Measurements from ENCODE around the gene CDC34.

CDC34 gene

GRCh38 chr19:588741-589692 lies 57.5 kb downstream of the CDC34 start:
- DNase-seq (ENCODE audit: low read depth in 2 of 2): no peak

DNA sequence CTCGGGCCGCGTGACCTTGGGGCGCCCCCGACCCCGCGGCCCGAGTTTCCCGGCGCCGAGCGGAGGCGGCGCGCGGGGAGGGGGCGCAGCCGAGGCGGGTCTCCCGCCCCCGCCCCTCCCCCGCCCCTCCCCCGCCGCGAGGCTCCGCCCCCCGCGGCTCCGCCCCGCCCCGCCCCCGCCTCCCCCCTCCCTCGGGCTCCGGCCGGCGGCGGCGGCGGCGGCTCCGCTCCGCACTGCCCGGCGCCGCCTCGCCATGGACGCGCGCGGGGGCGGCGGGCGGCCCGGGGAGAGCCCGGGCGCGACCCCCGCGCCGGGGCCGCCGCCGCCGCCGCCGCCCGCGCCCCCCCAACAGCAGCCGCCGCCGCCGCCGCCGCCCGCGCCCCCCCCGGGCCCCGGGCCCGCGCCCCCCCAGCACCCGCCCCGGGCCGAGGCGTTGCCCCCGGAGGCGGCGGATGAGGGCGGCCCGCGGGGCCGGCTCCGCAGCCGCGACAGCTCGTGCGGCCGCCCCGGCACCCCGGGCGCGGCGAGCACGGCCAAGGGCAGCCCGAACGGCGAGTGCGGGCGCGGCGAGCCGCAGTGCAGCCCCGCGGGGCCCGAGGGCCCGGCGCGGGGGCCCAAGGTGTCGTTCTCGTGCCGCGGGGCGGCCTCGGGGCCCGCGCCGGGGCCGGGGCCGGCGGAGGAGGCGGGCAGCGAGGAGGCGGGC lies 58.3 kb downstream of the CDC34 start, which contains the start of gene HCN2:
Gene HCN2, plus strand, starts transcription at position 189 of the 703 bp plus-strand sequence. Its CDS starts 65 bp downstream, at position 254.
- DNase-seq (ENCODE audit: low read depth in 2 of 2): no peak

- DNase-seq (ENCODE audit: low read depth in 2 of 2): no peak
These were observed 58.8 kb downstream of the CDC34 start for GRCh38 chr19:590396-590745.

DNA sequence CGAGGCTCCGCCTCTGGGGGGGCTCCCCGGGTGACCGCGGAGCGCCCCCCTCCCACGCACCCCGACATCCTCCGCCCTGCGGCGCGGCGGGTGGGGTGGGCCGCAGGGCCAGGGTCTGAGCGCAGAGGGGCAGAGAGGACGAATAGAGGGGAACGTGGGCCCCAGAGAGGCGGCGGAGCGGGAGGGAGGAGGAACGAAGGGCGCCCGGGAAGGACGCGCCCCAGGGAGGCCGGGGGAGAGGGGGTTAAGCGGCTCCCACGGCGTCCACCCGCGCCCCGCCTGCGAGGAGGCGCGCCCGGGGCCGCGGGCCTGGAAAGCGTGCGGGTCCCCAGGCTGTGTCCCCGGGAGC lies 59.2 kb downstream of the CDC34 start:
- no peak for DNase-seq (ENCODE audit: low read depth in 2 of 2)

DNA sequence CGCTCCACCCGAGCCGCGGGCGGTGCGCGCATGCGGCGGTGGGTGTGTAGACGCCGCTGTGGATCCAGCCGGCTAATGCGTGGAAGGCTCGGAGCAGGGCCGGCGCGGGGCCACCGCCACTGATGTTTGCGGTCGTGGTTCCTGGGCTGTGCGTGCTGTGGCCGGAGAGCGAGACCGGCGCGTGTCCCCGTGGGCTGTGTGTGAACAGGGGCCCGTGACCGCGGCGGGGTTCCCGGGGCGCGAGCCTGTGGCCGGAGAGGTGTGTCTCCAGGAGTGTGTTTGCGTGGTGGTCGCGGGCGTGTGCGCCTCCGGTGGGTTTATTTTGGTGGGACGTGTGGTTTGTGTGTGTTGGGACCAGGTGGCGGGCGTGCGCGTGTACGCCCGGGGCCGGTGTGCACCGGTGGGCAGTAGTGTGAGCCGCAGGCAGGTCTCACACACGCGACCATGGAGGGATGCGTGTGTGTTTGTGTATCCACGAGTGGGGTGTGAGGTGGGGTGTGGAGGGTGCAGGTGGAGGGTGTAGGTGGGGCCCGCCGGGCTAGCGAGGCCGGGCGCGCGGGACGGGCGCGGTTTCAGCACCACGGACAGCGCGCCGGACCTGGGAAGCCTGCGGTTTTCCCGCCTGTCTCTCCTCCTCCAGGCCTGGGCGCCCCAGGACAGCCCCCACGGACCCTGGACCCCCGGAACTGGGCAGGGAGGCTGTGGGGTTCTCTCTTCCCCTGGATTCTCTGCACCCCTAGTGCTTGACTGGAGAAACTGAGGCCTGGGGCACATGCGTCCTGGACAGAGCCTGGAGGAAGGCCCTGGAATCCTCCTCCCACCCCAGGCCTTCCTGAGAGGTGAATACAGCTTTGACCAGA lies 59.8 kb downstream of the CDC34 start:
- no peak for DNase-seq (ENCODE audit: low read depth in 2 of 2)
